HG03460 (cell line): ENCODE results near the gene CCDC144A.
"Not testable (repeated sequence)": the region's sequence is repeated elsewhere in the genome, so short reads cannot be mapped to it uniquely, and the experiment has no call there.

Source experiments
- ATAC-seq: cut with Tn5 transposase; IDR thresholded peaks from one replicate; pipeline ENCODE4 v1.9.1; 2021; ENCODE audit not compliant: unreplicated experiment

Gene CCDC144A

GRCh38 chr17:16689731-16690281, at the start of gene CCDC144A:
TSS of gene CCDC144A (plus strand) at chr17:16690241. CDS start at chr17:16690401, 160 bp downstream.
- not testable (repeated sequence) for ATAC-seq

GRCh38 chr17:16649585-16649984, 40.5 kb upstream of the CCDC144A start:
- ATAC-seq: no peak

- ATAC-seq: no peak
These were observed 37.8 kb upstream of the CCDC144A start for GRCh38 chr17:16652252-16652651.

GRCh38 chr17:16652847-16653366, 37.1 kb upstream of the CCDC144A start:
- no peak for ATAC-seq

GRCh38 chr17:16653367-16654041, 36.5 kb upstream of the CCDC144A start, which contains the start of gene ZNF624:
TSS of gene ZNF624 (minus strand) at chr17:16653850.
- peak; percentile 87 for ATAC-seq

DNA sequence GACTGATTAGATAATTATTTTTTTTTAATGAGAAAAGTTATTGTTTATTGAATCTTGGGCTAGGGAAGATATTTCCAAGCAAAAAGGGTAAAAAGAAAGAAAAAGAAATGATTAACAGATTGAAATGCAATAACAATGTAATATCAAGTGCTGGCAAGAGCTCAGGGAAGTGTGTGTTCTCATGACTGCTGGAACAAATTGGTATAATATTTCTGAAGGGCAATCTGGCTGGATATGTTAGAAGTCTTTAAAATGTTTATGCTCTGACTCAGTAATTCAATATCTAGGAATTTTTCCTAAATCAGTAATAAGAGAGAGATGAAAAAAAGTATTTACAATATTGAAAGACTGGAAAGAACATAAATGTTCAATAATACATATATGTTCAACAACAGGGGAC, 28.8 kb upstream of the CCDC144A start:
- ATAC-seq: no peak

- no peak for ATAC-seq
These were observed 27.1 kb upstream of the CCDC144A start for GRCh38 chr17:16662936-16663335.

GRCh38 chr17:16666553-16666906, 23.5 kb upstream of the CCDC144A start:
- ATAC-seq: not testable (repeated sequence)

GRCh38 chr17:16666907-16667636, 23.0 kb upstream of the CCDC144A start:
- not testable (repeated sequence) for ATAC-seq

- ATAC-seq: no peak
These were observed 13.3 kb upstream of the CCDC144A start for GRCh38 chr17:16676676-16677268.

DNA sequence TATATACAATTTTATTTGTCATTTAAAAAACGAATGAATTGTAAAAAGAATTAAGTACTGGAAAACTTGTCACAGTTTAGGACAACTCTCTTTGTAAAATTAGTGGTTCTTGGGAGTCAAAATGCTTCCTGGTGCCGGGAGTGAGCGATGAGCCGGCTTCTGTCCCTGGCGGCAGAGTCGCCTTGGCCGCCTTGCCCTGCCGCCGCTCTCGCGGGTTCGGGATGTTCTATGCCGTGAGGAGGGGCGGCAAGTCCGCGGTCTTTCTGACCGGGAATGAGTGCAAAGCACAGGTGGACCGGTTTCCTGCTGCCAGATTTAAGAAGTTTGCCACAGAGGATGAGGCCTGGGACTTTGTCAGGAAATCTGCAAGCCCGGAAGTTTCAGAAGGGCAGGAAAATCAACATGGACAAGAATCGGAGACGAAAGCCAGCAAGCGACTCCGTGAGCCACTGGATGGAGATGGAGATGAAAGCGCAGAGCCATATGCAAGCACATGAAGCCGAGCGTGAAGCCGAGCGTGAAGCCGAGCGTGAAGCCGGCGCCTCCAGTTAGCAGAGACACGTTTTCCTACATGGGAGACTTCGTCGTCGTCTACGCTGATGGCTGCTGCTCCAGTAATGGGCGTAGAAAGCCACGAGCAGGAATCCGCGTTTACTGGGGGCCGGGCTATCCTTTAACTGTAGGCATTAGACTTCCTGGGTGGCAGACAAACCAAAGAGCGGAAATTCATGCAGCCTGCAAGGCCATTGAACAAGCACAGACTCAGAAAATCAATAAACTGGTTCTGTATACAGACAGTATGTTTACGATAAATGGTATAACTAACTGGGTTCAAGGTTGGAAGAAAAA, 6.5 kb upstream of the CCDC144A start:
- ATAC-seq: not testable (repeated sequence)

GRCh38 chr17:16686019-16686418, 4.0 kb upstream of the CCDC144A start:
- not testable (repeated sequence) for ATAC-seq

- not testable (repeated sequence) for ATAC-seq
These were observed 2.9 kb upstream of the CCDC144A start for GRCh38 chr17:16687151-16687550.

GRCh38 chr17:16690447-16690846, 406 bp downstream of the CCDC144A start:
- not testable (repeated sequence) for ATAC-seq

DNA sequence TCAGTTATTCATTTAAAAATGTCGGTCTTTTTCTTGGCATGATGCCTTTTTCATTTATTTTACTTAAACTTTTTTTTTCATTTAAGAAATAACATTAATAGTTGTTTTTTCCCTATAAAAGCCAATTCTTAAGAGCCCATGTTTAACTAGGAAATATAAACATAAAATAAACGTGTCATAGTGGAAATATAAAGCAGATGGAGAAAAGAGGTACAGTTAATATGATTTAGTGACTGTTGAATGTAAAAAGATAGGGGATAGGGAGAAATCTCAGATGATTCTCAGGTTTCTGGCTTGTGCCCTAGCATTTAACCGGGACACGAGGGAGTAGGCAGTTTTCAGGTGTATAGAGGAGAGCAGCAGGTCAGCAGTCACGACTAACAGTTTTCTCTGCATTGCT, 7.6 kb downstream of the CCDC144A start:
- ATAC-seq: not testable (repeated sequence)

DNA sequence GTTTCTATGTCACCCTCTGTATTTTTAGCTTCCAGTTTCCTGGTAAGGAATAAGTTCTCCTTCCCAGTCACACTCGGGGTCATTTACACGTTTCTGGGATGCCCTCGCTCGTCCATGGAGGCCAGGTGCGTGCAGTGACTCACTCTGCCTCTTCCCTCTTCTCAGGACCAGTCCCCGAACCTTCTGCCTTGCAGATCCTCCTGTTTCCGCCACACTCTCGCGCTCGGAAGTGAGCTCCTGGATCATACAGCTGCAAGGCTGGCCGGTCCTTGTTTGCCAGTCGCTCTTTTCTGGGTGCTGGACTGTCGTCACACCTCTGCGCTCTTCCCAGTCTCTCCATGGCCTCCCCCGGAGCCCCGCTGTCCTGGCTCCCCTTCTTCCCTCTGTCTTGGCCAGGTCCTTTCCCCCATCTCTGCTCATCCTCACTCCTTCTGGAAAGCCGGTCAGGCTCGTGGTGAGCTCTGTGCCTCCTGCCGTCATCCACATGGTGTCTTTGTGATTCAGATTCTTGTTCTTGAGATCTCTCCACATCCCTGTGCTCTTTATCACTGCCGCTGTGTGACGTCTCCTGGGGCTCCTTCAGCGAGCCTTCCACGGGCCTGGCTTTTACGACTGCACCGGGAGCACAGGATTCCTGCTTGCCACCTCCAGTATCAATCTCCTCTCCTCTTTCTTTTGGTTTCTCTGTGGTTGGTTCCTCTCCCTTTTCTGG, 55.6 kb downstream of the CCDC144A start:
- not testable (repeated sequence) for ATAC-seq

- ATAC-seq: not testable (repeated sequence)
These were observed 56.5 kb downstream of the CCDC144A start for GRCh38 chr17:16746571-16746970.

GRCh38 chr17:16750515-16750914, 60.5 kb downstream of the CCDC144A start:
- not testable (repeated sequence) for ATAC-seq

DNA sequence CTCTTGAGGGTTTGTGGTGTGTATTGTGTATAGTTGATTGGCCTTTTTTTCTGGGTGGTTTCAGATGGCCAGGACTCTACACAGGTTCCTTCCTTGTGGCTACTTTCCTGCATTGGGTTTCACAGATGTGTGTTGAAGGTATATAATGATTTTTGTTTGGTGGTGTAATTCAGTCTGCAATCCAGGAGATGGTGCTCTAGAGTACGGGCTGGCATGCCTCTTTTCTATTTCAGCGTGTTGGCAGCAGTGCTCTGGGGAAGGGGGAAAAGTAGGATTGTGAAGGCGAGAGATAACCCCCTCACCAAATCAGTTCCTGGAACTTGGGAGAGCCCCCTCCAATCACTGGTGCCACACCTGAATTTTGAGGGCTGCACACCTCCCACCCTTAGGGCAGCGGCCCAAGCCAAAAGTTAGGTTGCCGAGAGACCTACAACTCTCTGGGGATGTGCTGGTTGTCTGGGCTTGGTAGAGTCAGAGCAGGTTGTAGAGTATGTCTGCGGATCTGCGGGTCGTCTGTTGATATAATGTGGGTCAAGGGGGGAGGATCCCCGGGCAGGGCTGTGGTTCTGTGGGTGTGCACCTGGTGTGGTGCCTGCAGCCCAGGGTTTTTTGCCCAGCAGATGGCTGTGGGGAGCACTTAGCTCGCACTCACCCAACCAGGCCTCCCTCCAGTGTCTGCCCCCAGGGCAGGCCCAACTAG, 61.3 kb downstream of the CCDC144A start:
- ATAC-seq: not testable (repeated sequence)
